PC-9 (cell line): ENCODE measurements around the gene FILIP1. TPM values are rescaled to one million over a fixed set of nuclear protein-coding genes. Genes with fewer than 3 reads are reported as not detected.

Source experiments
- BruUV-seq: library from RNA; stranded (reverse); fragments of 400-500 nt; replicated peaks from 2 replicates; lab custom pipeline; 2021; lab: Mats Ljungman, UMichigan
- CTCF ChIA-PET: fragments of 300-600 bp; sonication (Branson Sonifier 250); formaldehyde crosslinking; loops from one replicate; lab custom pipeline; 2022; ENCODE audit warnings: antibody characterized with exemption; lab: Charles Lee
- POLR2A ChIA-PET: fragments of 300-600 bp; sonication (Branson Sonifier 250); formaldehyde crosslinking; loops from one replicate; lab custom pipeline; 2022; ENCODE audit warnings: antibody characterized with exemption; ENCODE audit not compliant: unreplicated experiment; lab: Charles Lee
- DNase-seq, 2 experiments: peaks; one replicate each; pipeline versions ENCODE4 v3.0.0 to v3.0.0-alpha.2; 2015 to 2022; ENCODE audit warnings: mixed read lengths in 1 of 2
- H2AFZ ChIP-seq: fragments of 200-600 bp; sonication (generic); 2 replicates; pipeline ENCODE4 v1.8.1; 2017; ENCODE audit warnings: antibody characterized with exemption
- H3F3A ChIP-seq: fragments of 200-600 bp; sonication (generic); 2 replicates; pipeline ENCODE4 v1.8.1; 2017; ENCODE audit warnings: antibody characterized with exemption, mild to moderate bottlenecking, low read depth; ENCODE audit not compliant: insufficient read depth
- H3K27ac ChIP-seq: fragments of 200-600 bp; sonication (generic); 2 replicates; pipeline ENCODE4 v1.6.1; 2016; ENCODE audit warnings: mixed run types
- H3K27me3 ChIP-seq: fragments of 200-600 bp; sonication (generic); 2 replicates; pipeline ENCODE4 v1.6.1; 2016; ENCODE audit warnings: low read depth, mixed run types; ENCODE audit not compliant: insufficient read depth
- H3K36me3 ChIP-seq: fragments of 200-600 bp; sonication (generic); 2 replicates; pipeline ENCODE4 v1.6.1; 2016; ENCODE audit warnings: low read depth, mixed run types
- H3K4me1 ChIP-seq: fragments of 200-600 bp; sonication (generic); replicated peaks from 2 replicates; pipeline ENCODE4 v1.6.1; 2016; ENCODE audit warnings: mixed run types; ENCODE audit not compliant: insufficient read depth
- H3K4me2 ChIP-seq: fragments of 200-600 bp; sonication (generic); 2 replicates; pipeline ENCODE4 v1.6.1; 2017; ENCODE audit warnings: mixed run types
- H3K4me3 ChIP-seq: fragments of 200-600 bp; sonication (generic); 2 replicates; pipeline ENCODE4 v1.6.1; 2016; ENCODE audit warnings: mixed run types
- H3K79me2 ChIP-seq: fragments of 200-600 bp; sonication (generic); 2 replicates; pipeline ENCODE4 v1.6.1; 2017; ENCODE audit warnings: low read depth, mixed run types
- H3K9me2 ChIP-seq: fragments of 200-600 bp; sonication (generic); 2 replicates; pipeline ENCODE4 v1.8.1; 2017; ENCODE audit warnings: mild to moderate bottlenecking; ENCODE audit not compliant: insufficient read depth
- H3K9me3 ChIP-seq: fragments of 200-600 bp; sonication (generic); 2 replicates; pipeline ENCODE4 v1.8.1; 2016; ENCODE audit warnings: low read depth; ENCODE audit not compliant: insufficient read depth
- H4K20me1 ChIP-seq: fragments of 200-600 bp; sonication (generic); 2 replicates; pipeline ENCODE4 v1.8.1; 2017; ENCODE audit not compliant: insufficient read depth
- CTCF ChIP-seq: fragments of 200-600 bp; sonication (generic); conservative IDR thresholded peaks from 2 replicates; pipeline ENCODE4 v1.6.1; 2017; ENCODE audit warnings: mixed run types, antibody characterized with exemption, mild to moderate bottlenecking, moderate library complexity
- EZH2 ChIP-seq: fragments of 200-600 bp; sonication (generic); IDR thresholded peaks from 2 replicates; pipeline ENCODE4 v1.8.0; 2017; ENCODE audit warnings: antibody characterized with exemption, low read depth
- intact Hi-C: fragments of 100-400 bp; cut with micrococcal nuclease; formaldehyde crosslinking; loops from one replicate; pipeline ENCODE4 v1.10.0; 2022; ENCODE audit not compliant: unreplicated experiment
- total RNA-seq: library from RNA; stranded (reverse); gene quantifications from 2 replicates; pipeline ENCODE4 v1.2.3, GENCODE V29; 2021

FILIP1 gene
- total RNA-seq, 1 experiment from 2014 or later: 0.15 TPM

GRCh38 chr6:75438442-75439116 lies 55.0 kb downstream of the FILIP1 start:
- BruUV-seq: no TSS peak
- no peaks in the 10 kb centered on the region for H3K4me1 ChIP-seq
- no peaks in the 10 kb centered on the region for H3K27me3 ChIP-seq
- TF ChIP-seq CTCF (no peak), EZH2 (no peak)
- intact Hi-C loops: no loop called here
- ChIA-PET POLR2A (no interaction called here), CTCF (no interaction called here)
- no peaks in the 10 kb centered on the region for H3K36me3 ChIP-seq
- no peak overlapping the region for H3K4me2 ChIP-seq
- H3K9me2 ChIP-seq: no peaks in the 10 kb centered on the region
- H3K79me2 ChIP-seq: no peaks in the 10 kb centered on the region
- no peaks in the 10 kb centered on the region for H3F3A ChIP-seq
- no peak overlapping the region for H3K4me3 ChIP-seq
- DNase-seq: no peak
- no peaks in the 10 kb centered on the region for H4K20me1 ChIP-seq
- no peak overlapping the region for H3K27ac ChIP-seq
- H3K9me3 ChIP-seq: no peaks in the 10 kb centered on the region
- no peak overlapping the region for H2AFZ ChIP-seq

- intact Hi-C loops: no loop called here
- Histone ChIP-seq H3K36me3 (no peaks in the 10 kb centered on the region), H3K4me1 (no peaks in the 10 kb centered on the region), H3K4me2 (no peak overlapping the region), H4K20me1 (no peaks in the 10 kb centered on the region), H2AFZ (no peak overlapping the region), H3K9me2 (no peaks in the 10 kb centered on the region), H3K27me3 (no peaks in the 10 kb centered on the region), H3K27ac (no peak overlapping the region), H3K4me3 (no peak overlapping the region), H3F3A (no peaks in the 10 kb centered on the region), H3K9me3 (no peaks in the 10 kb centered on the region), H3K79me2 (no peaks in the 10 kb centered on the region)
- DNase-seq: no peak
- BruUV-seq: no TSS peak
- POLR2A ChIA-PET: no interaction called here
- CTCF ChIA-PET: no interaction called here
- TF ChIP-seq EZH2 (no peak), CTCF (no peak)
Measured at GRCh38 chr6:75438013-75438431, 55.6 kb downstream of the FILIP1 start.

- Histone ChIP-seq H3K4me3 (no peak overlapping the region), H2AFZ (no peak overlapping the region), H3K27me3 (no peaks in the 10 kb centered on the region), H3K79me2 (no peaks in the 10 kb centered on the region), H3K9me2 (no peaks in the 10 kb centered on the region), H4K20me1 (no peaks in the 10 kb centered on the region), H3F3A (no peaks in the 10 kb centered on the region), H3K9me3 (no peaks in the 10 kb centered on the region), H3K4me2 (no peak overlapping the region), H3K27ac (no peak overlapping the region), H3K4me1 (no peaks in the 10 kb centered on the region), H3K36me3 (no peaks in the 10 kb centered on the region)
- intact Hi-C loops: no loop called here
- no TSS peak for BruUV-seq
- no peak for DNase-seq
- ChIA-PET POLR2A (interaction anchor here (0.7 kb wide), 1 partner anchor 52 kb away, joined by 6 read pairs; no protein-coding TSS in a partner anchor), CTCF (no interaction called here)
- TF ChIP-seq CTCF (no peak), EZH2 (no peak)
Measured at GRCh38 chr6:75437421-75437891, 56.1 kb downstream of the FILIP1 start.
